DMS153 (cell line): ENCODE measurements around the gene IMMP2L.

Experiments used
- DNase-seq: peaks from one replicate; lab custom pipeline; 2025; lab: John Stamatoyannopoulos, UW

The IMMP2L gene

DNA sequence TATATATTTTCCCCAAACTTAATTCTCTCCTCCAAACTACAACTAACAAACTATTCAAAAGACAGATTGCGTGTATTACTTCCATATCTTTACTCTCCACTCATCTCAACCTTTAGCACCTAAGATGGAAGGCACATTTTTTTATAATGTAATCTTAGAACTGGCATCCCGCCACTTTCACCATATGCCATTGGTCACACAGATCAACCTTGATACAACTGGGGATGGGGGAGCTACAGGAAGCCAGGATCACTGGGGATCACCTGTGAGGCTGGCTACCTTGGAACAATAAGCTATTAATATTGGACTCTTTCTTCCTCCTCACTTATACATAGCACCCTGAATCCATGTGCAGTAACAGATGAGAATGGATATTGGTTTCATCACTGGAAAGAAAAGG, 941.0 kb downstream of the IMMP2L start:
- DNase-seq: no peak

DNA sequence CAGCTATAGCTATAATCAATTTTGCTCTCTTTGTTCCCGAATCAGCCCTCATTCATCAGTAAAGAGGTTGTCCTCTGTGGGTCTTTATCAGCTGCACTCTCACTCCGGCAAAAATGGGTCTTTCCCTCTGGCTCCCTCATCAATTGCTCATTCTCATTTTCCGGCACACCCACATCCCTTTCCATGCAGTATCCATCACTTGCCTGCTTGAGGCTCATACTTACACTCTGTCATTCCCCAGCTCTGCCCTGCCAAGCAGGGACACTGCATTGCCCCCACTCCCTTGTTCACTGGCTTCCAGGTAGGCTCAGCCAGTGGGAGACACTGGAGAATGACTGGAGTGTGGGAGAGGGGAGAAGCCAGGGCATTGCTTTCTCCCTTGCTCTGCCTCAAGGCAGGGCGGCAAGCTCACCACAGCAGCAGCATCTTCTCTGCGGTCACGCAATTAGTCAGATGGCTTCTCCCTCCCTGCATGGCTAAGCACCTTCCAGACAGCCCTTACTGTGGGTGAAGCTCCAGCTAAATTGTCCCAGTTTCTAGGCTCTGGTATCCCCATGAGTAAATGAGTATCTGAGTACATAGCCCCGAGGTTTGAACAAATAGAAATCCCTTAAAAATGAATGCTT, 942.1 kb downstream of the IMMP2L start:
- no peak for DNase-seq
